CD4-positive, alpha-beta T cell treated with Interleukin-17A for 1 hour (primary cell): Measurements from ENCODE around the gene F9.
"Not testable (repeated sequence)": the region's sequence is repeated elsewhere in the genome, so short reads cannot be mapped to it uniquely, and the experiment has no call there.

Experiments
- DNase-seq: peaks from one replicate; pipeline ENCODE4 v3.0.0-alpha.2; 2020

F9 gene

DNA sequence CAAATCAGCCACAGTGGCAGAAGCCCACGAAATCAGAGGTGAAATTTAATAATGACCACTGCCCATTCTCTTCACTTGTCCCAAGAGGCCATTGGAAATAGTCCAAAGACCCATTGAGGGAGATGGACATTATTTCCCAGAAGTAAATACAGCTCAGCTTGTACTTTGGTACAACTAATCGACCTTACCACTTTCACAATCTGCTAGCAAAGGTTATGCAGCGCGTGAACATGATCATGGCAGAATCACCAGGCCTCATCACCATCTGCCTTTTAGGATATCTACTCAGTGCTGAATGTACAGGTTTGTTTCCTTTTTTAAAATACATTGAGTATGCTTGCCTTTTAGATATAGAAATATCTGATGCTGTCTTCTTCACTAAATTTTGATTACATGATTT, at the start of gene F9:
Gene F9 (plus strand): TSS at position 190 of the 400 bp plus-strand sequence. CDS start 26 bp downstream, at position 216.
- DNase-seq: no peak

DNA sequence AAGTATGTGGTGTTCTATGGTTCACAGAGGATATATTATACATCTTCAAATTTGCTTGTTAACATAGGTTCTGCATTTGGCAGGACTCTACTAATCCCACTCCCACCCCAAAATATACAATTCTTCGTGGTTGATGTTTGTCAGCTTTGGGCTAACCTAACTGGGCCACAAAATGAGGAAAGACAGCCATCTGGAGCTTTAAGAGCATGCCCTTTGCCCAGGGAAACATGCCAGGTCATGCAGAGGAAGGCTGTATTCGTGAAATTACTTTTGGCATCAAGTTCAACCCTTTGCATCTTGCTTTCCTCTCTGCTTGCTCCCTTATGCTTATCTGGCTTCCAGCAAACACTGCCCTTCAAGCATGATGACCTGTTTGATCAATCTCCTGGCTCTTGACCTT, 46.8 kb upstream of the F9 start:
- no peak for DNase-seq

DNA sequence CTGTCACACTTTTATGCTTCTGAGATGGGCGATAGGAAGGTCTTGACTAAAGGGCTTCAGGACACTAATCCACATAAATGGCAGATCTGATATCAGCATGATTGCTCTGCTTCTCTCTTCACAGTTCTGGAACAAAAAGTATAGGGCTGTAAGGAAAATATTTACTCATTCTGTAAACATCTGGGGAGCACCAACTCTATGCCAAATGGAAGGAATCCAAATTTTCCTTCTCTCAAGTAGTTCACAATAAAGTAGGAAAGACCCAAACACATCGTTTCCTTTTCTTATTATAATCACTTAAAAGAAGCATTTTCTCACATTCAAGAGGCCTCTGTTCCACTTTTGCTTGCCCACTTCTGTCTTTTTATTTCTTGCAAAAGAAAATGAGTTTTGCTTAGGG, 45.9 kb upstream of the F9 start:
- no peak for DNase-seq

DNA sequence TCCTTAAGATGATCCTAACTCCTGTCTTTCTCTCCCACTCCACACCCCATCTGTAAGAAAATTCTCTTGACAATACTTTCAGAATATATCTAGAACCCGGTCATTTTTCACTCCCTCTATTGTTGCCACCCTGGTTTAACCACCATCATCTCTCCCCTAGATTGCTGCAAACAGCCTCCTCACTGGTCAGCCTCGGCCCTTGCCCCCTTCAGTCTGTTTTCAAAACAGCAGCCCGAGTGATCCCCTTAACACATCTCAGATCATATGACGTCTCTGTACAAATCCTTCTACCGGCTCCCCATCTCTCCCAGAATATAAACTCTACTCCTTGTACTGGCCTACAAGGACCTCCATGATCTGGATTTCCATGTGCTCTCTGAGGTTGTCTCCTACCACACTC, 35.2 kb upstream of the F9 start:
- no peak for DNase-seq

DNA sequence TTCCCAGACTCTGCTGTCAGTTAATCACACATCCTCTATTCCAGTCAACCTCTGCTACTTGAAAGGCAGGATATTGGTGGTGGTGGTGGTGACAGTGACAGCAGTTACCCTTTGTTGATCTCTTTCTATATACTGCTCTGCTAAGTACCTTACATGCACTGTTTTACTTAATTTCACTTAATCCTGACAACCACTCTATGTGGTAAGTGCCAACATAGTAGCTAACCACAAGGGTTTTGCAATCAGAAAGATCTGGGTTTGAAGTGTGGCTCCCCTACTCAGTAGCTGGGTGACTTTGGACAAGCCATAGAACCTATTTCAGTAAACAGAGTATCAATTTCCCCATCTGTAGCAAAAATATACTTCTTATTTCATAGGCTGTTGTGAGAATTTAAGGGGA, 24.2 kb upstream of the F9 start:
- DNase-seq: no peak

DNA sequence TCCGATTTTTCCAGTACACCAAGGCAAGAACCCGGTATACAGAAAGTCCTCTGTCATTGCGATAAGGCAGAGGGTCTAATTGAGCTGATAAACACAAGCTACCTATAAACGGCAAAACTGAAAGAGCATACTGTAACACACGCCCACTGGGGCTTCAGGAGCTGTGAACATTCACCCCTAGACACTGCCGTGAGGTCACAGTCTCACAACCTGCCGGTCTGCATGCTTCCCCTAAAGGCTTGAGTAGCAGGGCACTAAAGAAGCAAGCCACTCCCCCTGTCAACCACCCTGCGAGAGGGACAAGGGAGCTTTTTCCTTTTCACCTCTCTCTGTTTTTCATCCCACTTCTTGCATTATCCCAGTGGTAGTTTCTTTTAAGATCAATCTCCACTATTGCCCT, 22.4 kb upstream of the F9 start:
- no peak for DNase-seq

DNA sequence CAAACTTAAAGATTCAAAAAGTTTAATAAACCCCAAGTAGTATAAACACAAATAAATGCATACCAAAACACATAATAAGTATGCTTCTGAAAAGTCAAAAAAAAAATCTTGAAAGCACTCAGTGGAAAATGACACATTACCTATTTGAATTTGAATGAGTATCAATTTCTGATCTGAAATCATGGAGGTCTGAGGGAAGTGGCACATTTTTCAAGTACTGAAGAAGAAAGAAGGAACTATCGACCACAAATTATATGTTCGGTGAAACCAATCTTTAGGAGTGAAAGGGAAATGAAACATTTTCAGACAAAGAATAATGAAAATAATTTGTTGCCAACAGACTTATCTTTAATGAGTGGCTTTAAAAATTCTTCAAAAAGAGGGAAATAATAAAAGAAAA, 12.1 kb upstream of the F9 start:
- DNase-seq: no peak

DNA sequence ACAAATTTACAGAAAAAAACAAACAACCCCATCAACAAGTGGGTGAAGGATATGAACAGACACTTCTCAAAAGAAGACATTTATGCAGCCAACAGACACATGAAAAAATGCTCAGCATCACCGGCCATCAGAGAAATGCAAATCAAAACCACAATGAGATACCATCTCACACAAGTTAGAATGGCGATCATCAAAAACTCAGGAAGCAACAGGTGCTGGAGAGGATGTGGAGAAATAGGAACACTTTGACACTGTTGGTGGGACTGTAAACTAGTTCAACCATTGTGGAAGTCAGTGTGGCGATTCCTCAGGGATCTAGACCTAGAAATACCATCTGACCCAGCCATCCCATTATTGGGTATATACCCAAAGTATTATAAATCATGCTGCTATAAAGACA, 1.7 kb upstream of the F9 start:
- not testable (repeated sequence) for DNase-seq

DNA sequence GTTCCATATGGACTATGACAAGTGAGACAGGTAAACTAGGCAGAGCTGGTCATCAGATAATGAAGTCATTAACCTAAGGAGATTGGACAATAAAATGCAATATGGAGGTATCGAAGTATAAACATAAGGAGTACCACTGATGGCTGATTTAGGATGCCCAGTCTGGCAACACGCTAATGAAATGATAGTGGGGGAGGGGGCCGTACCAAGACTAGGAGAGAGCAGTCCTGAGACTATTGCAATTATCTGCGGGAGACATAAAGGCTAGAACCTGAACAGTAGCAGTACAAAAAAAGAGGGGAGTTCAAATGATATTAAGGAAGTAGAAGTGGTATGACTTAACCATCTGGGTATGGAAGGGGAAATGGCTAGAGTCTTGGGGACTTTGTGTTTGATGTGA, 2.3 kb downstream of the F9 start:
- no peak for DNase-seq

DNA sequence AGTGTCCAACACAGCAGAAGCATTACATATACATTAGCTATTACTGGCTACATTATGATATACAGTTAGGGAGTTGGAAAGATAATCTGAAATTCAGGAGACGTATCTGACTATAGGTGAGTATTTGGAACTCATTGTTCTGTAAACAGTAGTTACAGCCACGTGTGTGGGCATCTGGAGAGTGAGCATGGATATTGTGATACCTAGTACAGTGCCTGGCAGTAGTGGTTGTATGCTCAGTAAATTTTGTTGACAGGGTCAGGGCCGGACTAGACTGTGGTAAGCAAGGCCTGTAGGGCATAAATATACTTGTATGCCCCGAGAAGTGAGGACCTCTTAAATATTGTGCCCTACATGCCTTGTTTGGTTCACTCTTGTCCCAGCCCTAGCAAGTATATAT, 2.9 kb downstream of the F9 start:
- no peak for DNase-seq

DNA sequence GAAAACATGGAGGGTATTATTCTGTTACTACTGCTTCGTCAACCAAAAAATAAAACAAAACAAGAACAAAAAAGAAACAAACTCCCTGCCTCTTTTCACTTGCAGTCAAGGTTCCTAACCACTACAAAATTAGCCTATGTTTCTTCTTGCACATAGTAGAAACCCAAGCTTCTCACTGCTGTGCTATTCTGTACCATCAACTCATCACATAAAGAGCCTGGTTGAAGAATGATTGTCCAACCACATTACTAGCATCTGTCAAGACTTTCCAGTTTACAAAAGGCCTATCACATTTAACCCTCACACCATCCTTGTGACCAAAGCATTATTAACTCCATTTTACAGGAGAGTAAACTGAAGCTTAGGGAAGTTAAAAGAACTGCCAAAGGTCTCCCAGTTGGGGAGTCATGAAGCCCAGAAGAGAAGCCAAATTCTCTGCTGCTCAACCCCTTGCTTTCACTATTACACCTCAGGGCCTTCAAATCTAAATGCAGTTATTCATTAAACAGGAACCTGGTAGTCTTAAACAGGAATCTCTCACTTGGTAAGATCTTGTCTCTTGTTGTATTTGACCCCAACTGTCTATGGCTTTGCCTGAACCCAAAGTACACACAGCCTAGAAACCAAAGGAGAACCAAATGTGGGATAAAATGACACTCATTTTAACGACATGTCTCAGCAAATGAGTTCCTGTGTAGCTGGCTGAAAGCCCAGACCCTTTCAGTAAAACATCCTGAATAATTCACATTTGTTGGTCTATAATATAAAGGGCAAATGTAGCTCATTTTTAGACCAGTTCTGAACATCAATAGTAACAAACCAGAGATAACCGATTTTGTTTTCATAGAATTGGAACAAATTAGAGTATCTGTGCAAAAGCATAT, 8.6 kb downstream of the F9 start:
- DNase-seq: no peak

DNA sequence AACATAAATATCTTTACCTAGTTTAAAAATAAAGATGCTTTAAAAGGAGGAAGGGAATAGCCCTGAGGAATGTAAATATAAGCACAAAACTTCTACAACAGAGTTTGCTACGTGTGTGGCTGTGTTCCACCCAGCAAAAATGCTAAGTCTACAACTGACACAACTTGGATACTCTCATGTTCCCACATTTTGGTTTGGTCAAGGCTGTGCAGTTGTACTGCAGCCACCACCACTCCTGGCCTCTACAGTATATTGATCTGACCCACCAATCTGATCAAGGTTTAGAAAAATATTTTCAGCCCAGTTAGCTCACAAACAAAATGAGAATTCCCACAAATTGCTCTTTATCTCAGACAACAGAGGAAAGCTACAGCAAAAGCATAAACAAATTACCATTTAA, 12.1 kb downstream of the F9 start:
- no peak for DNase-seq

DNA sequence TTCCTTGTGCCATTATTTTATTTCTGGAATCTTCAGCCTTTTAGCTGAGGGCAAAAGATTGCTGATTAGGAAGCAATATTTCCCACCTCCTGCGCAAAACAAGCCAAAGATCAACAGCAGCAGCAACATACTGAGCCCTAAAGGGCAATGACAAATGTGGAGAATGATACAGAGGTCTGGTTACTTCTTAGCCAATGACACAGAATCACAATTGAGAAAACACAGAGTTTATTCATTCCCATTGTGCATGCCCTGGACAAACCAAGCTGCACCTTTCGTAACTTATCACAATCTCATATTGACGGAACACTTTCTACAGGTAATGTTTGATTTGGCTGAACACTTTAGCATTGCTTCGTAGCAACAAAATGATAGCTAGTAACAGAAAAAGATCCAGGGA, 13.4 kb downstream of the F9 start:
- DNase-seq: no peak

DNA sequence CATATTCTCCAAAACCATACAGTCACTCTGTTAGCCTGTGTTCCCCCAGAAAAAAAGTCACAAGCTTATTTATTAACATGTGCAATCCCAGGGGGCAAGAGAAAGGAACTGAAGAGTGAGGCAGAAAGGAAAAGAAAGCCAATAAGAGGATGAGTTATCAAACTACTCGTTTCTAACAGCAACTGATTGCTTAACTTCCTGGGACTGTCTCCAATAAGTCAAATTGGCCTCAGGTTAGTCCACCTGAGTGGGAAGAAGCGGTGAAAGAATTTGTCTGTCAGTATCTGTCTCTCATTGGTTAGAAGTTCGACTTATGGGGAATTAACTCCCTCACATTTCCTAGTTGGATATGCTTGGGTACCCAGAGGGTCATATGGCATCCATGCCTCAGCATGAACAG, 14.1 kb downstream of the F9 start:
- no peak for DNase-seq

DNA sequence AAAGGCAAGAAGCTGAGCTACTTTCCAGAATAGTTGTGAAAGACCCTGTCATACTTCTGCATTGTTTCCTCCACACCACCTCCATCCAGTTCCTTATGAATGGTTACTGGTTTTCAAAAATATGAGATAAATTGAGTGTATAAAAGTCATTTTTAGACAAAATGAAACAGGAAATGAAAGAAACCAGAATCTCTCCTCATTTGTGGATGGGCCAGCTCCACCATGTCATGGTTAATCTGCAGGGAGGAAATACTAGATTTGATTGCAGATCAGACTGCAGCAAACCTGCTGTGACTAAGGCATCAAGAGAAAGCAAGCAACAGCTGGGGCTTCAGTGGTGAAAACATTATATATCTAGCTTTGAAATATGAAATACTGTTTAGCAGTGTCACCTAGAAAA, 23.8 kb downstream of the F9 start:
- DNase-seq: no peak

DNA sequence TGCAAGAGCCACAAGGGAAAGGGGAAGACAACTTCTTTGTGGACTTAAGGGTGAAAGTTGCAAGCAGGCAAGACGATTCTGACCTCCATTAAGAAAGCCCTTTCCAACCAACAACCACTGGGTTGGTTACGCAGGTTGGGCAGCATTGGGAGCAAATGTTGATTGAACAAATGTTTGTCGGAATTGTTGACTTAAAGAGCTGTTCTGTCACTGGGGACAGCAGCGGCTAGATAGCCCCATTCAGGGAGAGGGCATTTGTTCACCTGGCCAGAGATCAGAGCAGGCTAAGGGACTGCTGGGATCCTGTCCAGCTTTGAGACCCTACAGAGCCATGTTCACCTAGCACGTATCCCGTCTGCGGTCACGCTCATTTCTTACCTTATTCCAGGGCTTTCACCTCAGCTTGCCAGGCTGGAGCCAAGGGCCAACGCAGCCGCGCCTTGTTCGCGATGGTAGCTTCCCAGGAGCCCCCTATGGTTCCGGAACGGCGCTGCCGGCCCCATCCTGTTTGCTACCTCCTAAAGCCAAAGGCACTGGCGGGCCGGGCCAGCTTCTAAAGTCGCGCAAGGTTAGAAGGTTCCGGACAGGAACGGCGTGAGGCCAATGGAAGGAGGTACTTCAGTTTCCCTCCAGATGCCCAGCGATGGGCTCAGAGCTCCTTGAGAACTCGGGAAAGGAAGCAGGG, 24.6 kb downstream of the F9 start:
- DNase-seq: no peak

DNA sequence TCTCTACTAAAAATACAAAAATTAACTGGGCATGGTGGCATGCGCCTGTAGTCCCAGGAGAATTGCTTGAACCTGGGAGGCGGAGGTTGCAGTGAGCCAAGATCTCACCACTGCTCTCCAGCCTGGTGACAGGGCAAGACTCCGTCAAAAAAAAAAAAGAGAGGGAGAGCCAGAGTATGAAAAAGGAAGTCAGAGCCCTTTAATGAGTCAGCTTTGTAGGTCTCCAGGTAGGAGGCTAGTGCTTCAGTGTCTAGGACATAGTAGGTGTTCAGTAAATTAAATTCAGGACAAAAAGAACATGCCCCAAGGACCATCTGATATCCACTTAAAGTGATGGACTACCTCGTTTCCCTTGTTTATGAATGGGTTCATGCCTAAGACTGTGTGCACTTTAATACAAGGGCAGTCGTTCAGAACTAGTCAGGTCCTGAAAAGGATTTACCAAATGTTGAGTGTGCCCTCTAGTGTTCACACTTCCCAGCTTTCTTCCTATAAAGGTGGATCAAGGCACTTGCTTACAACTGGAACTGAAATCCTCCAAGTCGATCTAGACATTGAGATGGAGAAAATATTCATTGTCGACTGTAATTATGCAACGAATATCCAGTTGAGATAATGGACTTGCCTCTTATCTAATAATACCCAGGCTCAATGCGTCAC, 29.0 kb downstream of the F9 start:
- DNase-seq: peak; percentile 7

DNA sequence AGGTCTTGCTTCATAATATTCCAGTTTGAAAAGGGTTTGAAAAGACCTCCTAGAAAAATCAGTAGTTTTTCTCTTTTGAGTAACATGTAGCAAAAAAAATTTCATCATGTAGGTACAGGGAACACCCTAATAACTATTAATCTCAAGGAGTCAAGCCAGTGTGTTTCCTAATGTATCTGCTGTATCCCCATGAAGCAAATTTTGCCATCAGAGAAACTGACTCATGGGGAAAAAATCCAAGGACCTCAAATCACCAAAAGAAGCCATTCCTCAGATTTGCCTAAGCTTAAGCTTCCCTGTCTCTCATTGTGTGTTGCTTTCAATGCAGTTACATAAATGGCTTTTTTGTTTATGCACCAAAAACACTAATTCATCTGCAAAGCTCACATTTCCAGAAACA, 29.7 kb downstream of the F9 start:
- DNase-seq: no peak

DNA sequence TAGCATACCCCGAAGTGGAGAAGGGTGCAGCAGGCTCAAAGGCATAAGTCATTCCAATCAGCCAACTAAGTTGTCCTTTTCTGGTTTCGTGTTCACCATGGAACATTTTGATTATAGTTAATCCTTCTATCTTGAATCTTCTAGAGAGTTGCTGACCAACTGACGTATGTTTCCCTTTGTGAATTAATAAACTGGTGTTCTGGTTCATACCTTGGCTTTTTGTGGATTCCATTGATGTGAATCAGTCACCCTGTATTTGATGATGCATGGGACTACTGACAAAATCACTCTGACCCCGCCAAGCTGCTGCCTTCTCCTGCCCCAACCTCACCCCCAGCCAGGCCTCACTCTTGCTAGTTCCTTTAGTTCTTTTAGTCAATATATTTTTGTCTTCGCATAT, 32.7 kb downstream of the F9 start:
- DNase-seq: no peak

DNA sequence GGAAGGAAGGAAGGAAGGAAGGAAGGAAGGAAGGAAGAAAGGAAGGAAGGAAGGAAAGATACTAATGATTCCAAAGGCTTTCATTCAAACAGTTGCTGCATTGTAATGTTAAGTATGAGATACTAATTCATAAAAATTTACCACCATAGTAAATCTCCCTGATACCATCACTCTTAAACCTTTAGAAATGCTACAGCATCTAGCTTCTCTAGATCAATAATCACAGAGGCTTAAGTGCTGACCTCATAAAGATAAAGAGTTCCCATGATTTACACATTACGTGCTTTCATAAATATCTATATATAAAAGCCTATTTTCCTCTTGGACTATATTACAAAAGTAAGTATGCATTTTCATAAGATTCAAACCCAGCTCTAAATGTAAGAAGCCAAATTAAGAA, 36.4 kb downstream of the F9 start:
- DNase-seq: no peak

DNA sequence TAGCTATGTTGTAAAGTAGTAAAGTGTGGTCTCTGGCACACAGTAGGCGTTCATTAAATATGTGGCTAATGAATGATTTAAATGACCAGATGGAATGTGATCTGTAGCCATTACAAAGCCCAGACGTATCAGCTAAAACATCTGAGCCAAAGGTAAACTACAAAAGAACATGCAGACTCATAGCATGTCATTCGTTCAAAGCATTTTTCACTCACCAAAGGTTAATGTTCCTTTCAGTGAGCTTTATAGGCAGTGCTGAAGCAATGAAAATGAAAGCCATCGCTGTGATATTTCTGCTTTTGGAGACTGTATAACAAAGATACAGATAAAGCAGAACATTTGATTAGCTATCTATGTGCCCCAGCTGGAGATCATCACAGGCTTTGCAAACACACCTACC, 50.5 kb downstream of the F9 start:
- no peak for DNase-seq

DNA sequence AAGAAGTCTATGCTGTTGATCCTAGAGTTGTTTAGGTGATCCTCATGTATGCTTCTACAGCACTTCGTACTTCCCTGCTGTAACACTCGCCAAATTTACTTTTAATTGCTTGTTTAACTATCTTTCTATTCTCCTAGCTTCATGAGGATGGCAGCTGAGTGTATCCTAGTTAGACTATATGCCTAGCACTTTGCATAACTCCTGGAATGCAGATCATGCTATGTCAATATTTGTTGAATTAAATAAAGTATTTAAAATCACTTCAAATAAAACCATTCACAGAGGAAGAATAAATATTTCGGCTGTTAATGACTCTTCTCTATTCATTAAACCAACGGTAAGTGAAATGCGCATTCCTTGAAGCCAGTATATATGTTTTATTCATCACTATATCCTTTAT, 55.1 kb downstream of the F9 start:
- DNase-seq: no peak

DNA sequence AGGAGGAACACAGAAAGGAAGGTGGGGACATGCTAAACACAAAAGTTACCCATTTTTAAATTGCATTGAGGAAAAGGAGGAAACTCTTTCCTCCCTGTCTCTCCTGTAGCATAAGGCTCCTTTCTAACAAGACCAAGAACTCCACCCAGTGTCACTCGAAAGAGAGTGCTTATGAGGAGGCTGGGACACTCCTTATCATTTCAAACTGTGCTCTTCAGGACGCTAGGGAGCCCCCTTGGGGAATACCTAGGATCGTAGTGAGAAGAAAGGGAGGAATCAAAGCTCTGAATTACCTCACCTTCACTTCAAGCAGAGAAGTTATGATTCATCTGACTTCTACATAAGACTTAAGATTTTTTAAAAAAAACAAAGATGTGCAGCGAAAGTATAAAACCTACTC, 65.5 kb downstream of the F9 start:
- DNase-seq: no peak

DNA sequence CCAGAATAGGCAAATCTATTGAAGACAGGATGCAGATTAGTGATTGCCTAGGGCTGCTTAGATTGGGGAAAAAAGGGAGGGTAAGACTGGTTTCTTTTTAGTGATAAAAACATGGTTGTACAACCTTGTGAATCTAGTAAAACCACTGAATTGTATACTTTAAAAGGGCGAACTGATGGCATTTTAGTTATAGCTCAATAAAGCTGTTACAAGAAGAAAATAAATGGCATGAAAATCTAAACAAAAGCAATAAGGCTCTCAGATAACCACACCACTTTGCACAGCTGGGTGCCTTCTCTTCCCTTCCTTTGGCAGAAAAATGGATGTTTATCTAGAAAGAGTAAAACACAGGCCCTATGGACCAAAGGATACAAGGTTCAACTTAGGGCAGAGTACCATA, 69.6 kb downstream of the F9 start:
- DNase-seq: no peak
